ENCODE results near the gene FAM118A. TPM values are rescaled to one million over a fixed set of nuclear protein-coding genes. Genes with fewer than 3 reads are reported as not detected.

The FAM118A gene
- total RNA-seq, 2 donors from 2014 or later: 16.0 to 24.6 TPM

DNA sequence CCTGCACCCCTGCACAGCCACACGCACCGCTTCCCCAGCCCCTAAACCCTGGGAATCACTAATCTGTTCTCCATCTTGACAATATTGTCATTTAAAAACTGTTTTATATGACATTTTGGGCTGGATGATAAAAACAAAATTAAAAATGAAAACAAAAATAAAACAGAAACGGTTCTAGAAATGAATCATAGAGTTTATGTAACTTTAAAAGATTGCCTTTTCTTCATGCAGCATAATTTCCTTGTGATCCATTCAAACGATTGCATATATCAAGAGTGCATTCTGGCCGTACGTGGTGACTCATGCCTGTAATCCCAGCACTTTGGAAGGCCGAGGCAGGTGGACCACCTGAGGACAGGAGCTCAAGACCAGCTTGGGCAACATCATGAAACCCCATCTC lies 6.6 kb upstream of the FAM118A start:
- intact Hi-C loops (cut with DNase I): no loop called here
- DNase-seq (ENCODE audit: low spot score): no peak

DNA sequence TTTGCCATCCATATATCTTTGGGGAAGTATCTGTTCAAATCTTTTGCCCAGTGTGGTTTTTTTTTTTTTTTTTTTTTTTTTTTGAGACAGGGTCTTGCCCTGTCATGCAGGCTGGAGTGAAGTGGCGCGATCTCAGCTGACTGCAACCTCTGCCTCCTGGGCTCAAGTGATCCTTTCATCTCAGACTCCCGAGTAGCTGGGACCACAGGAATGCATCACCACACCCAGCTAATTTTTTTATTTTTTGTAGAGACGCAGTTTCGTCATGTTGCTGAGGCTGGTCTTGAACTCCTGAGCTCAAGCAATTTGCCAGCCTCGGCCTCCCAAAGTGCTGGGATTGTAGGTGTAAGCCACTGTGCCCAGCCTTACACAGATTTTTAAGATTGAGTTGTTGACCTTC lies 4.8 kb upstream of the FAM118A start:
- DNase-seq (ENCODE audit: low spot score): no peak
- intact Hi-C loops (cut with DNase I): no loop called here

DNA sequence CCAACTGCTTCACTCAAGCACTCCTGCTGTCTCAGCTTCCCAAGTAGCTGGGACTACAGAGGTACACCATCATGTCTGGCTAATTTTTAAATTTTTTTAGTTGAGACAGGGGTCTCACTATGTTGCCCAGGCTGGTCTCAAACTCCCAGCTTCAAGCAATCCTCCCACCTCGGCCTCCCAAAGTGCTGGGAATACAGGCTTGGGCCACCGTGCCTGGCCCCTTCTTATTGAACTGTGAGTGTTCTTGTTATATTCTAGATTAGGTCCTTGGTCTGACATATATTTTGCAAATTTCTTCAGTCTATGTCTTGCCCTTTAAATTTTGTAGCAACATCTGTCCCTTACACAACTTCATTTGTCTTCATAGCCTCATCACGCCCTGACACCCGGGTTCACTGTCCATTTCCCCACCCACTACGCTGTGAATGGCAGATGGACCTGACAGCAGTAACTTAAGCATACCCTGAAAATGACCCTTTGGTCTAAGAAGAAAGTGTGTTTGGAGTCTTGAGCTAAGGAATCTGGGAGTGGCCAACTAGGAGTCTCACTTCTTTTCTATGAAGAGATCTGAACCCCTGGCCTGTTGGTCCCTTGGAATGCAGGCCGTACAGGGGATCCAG lies 4.2 kb upstream of the FAM118A start:
- intact Hi-C loops (cut with DNase I): no loop called here
- DNase-seq (ENCODE audit: low spot score): no peak

DNA sequence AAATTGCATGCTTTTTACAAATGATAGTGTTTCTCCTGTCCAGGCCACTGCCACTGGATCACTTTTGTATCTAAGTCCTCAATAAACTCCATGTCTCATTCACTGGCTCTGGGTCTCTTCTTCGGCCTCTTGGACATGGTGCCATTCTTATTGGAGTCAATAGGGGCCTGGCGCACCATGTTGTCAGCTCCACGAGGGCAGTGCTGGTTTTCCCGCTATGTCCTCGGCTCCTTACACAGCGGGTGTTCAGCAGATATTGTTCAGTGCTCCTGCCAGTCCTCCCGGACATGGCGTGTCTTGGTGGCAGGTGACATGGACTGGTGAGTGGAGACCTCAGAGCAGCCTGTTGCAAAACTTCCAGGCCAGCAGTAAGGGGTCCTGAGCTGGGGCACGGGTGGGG lies 3.6 kb upstream of the FAM118A start:
- intact Hi-C loops (cut with DNase I): no loop called here
- DNase-seq (ENCODE audit: low spot score): no peak

GRCh38 chr22:45308391-45308956 lies 1.3 kb upstream of the FAM118A start:
- intact Hi-C loops (cut with DNase I): no loop called here
- DNase-seq (ENCODE audit: low spot score): no peak

DNA sequence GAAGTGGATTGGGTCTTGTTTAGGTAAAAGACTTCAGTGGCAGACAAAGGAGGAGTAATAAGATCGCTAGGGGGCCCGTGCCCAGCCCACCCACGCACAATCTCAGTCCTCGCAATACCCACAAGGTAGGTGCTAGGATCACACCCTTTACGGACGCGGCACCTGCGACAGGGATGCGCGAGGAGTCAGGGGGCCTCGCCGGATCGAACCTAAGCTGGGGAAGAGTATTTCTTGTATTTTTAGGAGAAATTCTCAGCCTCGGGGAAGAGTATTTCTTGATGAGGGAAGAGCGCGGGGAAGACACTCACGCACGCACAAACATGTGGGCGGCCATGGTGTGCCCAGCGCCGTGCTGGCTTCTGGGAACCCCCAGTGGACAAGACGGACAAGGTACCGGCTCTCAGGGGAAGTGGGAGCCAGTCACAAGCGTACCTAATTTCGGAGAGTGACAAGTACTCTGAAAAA lies 745 bp upstream of the FAM118A start:
- intact Hi-C loops (cut with DNase I): no loop called here
- peak; percentile 83 for DNase-seq (ENCODE audit: low spot score)

- intact Hi-C loops (cut with DNase I): no loop called here
- DNase-seq (ENCODE audit: low spot score): no peak
Measured at GRCh38 chr22:45310331-45310976, 720 bp downstream of the FAM118A start.

DNA sequence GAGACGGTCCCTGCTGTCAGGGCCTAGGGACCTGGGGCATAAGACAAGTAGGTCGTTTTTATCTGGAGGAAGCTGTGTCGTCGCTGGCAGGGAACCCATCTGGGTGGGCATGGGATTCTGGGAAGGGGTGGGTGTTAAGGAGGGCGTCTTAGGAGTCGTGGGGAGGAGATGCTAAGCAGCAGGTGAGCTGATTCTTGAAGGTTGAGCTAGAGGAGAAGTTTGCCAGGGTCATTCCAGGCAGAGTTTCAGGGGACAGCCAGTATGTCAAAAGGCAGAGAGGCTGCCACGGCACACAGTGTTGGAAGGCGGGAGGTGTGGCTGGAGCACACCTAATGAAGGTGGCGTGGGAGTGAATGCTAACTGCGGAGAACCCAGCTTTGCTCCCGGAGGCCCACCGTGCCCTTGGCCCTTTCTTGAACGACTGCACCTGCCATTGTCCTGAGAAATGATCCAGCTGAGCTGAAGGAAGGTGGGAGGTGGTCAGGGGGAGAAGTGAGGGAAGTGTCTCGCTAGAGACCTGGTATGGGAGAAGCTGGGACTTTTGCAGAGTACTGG lies 1.3 kb downstream of the FAM118A start:
- intact Hi-C loops (cut with DNase I): no loop called here
- DNase-seq (ENCODE audit: low spot score): no peak

GRCh38 chr22:45312415-45312814 lies 2.7 kb downstream of the FAM118A start:
- intact Hi-C loops (cut with DNase I): no loop called here
- DNase-seq (ENCODE audit: low spot score): no peak

GRCh38 chr22:45312856-45313255 lies 3.1 kb downstream of the FAM118A start:
- intact Hi-C loops (cut with DNase I): no loop called here
- no peak for DNase-seq (ENCODE audit: low spot score)

DNA sequence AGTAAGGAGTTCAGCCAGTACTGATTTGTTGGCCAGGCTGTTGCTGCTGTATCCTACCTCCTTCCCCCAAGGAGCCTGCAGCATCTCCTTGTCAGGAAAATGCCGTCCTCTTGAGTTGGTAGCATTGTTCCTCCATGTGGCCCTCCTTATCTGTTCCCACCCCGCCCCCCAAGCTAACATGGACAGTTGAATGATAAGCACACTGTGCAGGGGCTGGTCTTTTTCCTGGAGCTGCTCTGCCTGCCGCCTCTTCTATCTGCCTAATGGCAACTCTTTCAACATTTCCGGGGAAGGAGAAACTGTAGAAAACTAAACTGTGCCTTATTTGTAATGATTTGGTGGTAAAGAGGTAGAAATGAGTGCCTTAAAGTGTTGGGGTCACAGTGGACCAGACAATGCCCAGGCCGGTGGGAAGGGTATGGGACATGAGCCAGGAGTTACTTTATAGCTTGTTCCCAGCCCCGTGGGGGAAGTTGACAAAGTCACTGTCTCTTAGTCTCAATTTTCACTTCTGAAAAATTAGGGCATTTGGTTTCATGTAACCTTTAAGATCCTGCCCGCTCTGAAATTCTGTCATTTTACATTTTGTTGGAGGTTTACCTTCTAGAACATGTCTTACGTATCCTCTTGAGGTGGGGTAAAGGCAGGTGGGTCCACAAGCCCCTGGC lies 4.5 kb downstream of the FAM118A start:
- no peak for DNase-seq (ENCODE audit: low spot score)
- intact Hi-C loops (cut with DNase I): no loop called here

DNA sequence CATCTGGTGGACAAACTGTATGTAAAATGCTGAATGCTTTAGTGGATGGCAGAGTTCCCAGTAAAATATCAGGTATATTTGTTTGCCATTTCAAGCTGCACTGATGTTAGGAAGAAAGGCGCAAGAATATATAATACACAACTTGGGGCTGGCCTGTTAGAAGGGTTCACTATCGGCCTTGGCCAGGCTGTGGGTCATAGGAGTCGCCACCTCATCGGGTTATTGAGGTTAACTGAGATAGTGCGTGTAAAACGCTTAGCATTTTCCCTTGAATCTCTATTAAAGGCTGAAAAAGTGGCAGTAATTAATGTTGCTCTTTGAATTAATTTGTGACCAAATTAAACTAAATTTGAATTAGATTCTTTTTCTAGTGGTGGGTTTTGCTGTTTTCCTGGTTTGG lies 5.1 kb downstream of the FAM118A start:
- DNase-seq (ENCODE audit: low spot score): no peak
- intact Hi-C loops (cut with DNase I): no loop called here

- no peak for DNase-seq (ENCODE audit: low spot score)
- intact Hi-C loops (cut with DNase I): no loop called here
Measured at GRCh38 chr22:45316796-45317526, 7.2 kb downstream of the FAM118A start.

DNA sequence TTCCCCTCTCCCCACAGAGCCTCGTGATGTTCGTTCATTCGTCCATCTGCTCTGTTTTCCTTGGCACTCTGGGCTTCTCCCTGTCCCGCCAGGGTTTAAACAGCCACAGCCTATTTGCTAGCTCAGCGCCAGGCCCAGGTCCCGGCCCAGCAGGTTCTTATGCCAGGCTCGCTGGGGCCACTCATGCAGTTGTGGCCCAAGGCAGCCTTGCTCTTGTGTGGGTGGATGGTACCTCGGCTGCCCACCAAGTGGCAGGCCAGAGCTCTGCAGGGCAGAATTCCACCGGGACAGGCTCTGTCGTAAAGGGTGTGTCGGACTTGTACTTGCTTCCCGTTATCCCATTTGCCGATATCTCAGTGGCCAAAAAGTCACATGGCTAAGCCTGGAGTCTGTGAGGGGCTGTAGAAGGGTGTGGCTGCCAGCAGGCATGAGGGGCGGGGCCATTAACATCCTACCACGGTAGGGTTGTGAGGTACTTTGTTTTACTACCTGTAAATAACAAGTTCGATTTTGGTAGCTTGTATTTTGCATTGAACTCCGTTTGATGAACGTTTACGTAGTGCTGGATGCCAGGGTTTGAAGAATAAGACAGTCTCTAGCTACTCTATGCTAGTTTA lies 7.9 kb downstream of the FAM118A start:
- peak; percentile 89 for DNase-seq (ENCODE audit: low spot score)
- intact Hi-C loops (cut with DNase I): no loop called here

DNA sequence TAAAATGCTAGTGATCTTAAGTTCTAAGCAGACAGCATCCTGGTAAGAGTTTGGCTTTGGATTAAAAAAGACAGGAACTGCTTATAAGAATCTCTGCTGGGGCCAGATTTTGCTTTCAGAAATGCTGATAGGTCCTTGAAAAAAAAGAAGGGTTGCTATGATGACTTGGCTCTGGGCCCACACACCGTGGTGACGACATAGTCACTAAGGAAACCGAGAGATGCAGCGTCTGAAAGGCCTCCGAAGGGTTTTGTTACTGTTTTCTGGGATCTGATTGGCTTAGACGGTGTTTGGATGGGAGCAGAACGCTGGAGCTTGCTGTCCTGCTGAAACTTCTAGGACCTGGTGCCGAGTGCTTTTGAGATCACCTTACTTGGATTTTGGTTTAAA lies 8.4 kb downstream of the FAM118A start:
- peak; percentile 95 for DNase-seq (ENCODE audit: low spot score)
- intact Hi-C loops (cut with DNase I): no loop called here

DNA sequence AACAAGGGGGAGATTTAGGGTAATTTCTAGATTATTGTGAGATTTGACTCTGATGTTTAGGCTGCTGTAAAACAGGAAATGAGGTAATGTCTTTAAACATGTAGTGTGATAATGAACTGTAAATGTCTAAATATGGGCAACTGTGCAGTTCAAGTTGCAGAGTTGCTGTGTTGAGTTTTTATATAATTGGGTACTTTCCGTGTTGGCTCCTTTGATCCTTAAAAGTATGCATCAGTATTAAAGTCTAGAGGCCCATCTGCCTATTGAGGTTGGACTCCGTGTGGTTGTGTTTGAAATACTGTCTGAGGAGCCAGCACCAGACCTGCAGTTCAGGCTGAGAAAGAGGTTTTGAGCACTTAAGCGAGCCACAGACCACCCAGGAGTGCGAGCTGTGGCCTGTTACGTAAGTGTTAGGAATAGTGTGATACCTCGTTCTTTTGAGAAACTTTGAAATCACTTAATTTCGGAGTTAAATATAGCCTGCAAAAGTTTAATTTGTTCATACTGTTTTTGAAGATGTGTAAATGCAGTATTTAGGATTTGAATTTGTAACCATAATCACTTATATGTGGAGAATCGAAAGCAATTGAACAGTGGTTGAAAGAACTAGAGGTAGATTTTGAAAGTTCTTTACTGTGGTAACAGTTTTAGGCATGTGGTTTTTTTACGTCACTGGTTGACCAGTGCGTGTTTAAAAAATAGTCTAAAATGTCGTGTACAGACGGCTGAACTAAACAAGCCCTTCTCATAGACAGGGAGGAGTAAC lies 9.0 kb downstream of the FAM118A start:
- no peak for DNase-seq (ENCODE audit: low spot score)
- intact Hi-C loops (cut with DNase I): no loop called here

DNA sequence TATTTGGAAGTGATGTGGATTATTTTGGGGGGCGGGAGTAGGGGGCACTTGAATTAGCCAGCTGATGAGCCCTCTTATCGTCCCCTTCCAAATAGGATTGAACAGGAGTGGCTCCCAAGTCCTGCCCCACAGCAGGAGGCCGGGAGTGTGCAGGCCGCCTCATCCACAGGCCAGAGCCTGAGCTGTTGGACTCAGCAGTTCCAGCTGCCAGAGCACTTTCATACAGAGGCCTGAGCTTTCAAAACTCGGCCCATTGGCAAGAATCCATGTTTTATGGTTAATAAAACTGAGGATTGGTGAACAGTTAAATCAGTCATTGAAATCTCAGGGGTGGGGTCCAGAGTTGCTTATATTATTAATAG lies 9.6 kb downstream of the FAM118A start:
- intact Hi-C loops (cut with DNase I): no loop called here

DNA sequence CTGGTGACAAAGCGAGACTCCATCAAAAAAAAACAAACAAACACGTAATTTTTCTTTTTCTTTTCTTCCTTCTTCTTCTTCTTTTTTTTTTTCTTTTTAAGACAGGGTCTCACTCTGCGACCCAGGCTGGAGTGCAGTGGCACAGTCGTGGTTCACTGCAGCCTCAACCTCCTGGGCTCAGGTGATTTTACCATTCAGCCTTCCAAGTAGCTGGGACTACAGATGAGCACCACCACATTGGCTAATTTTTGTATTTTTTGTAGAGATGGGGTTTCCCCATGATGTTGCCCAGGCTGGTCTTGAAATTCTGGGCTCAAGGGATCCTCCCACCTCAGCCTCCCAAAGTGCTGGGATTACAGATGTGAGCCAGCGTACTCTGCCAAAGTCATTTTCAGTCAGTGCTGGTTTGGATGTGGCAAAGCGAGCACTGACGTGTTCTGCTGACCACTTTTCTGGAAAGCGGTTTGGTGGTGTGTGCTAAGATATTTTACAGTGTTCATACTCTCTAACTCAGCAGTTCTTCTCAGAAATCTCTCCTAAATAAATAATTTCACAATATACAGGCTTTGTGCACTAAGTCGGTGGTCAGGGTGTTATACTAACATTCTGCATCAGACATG lies 10.7 kb downstream of the FAM118A start:
- intact Hi-C loops (cut with DNase I): no loop called here
- DNase-seq (ENCODE audit: low spot score): no peak

More for the DNA sequence above, 9.6 kb downstream of the FAM118A start:
- DNase-seq (ENCODE audit: low spot score): no peak

All from posterior vena cava (tissue), 2 donors.